ENCODE results near the gene AMACR. TPM values are rescaled to one million over a fixed set of nuclear protein-coding genes. Genes with fewer than 3 reads are reported as not detected.
A peak's percentile ranks its signal among the peaks of the same experiment; 100 is the strongest.

AMACR gene
- total RNA-seq, 1 donor: 19.1 TPM

DNA sequence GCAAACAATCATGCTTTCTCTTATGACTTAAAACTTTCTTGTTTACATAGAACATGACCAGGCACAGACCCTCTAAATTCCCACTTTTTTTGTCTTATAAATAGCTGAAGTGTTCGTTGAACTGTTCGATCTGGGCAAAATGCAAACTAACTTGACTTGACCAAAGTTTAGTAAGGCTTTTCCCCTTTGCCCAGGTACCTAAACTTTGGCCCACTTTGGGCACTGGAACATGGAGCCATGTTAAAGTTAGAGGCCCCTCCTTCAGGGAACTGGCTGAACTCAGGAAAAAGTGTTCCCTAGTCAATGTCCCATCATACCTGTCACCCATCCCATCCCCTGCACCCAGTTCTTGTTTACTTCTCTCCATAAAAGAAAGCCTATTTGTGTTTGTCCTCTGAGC lies 9.4 kb upstream of the AMACR start:
- TF ChIP-seq, protein P1, sequence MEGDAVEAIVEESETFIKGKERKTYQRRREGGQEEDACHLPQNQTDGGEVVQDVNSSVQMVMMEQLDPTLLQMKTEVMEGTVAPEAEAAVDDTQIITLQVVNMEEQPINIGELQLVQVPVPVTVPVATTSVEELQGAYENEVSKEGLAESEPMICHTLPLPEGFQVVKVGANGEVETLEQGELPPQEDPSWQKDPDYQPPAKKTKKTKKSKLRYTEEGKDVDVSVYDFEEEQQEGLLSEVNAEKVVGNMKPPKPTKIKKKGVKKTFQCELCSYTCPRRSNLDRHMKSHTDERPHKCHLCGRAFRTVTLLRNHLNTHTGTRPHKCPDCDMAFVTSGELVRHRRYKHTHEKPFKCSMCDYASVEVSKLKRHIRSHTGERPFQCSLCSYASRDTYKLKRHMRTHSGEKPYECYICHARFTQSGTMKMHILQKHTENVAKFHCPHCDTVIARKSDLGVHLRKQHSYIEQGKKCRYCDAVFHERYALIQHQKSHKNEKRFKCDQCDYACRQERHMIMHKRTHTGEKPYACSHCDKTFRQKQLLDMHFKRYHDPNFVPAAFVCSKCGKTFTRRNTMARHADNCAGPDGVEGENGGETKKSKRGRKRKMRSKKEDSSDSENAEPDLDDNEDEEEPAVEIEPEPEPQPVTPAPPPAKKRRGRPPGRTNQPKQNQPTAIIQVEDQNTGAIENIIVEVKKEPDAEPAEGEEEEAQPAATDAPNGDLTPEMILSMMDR (IDR thresholded peaks at IDR 0.05; ENCODE audit: insufficient read depth, low read length): no peak
- DNase-seq (ENCODE audit: low read depth): no peak
- no peak overlapping the region for H3K4me3 ChIP-seq (ENCODE audit: low read depth, low read length)

DNA sequence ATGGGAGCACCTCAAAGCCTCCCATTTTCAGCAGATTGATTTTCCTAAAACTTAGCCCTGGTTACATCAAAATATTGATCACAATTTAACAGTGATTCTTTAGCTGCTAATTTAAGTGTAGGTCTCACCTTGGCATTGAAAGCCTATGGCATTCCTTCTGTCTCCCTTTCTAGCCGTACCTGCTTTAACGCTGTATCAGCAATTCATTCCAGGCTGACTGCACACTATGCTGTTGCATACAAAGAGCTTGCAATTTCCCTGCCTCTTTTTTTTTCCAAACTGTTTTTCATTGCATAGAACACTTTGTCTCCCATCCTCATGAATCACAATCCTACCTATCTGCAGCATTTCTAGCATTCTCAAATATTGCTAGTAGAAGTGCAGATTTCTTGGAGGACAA lies 8.9 kb upstream of the AMACR start:
- TF ChIP-seq, protein P1 (IDR thresholded peaks at IDR 0.05; ENCODE audit: insufficient read depth, low read length): no peak
- DNase-seq (ENCODE audit: low read depth): no peak
- no peak overlapping the region for H3K4me3 ChIP-seq (ENCODE audit: low read depth, low read length)

DNA sequence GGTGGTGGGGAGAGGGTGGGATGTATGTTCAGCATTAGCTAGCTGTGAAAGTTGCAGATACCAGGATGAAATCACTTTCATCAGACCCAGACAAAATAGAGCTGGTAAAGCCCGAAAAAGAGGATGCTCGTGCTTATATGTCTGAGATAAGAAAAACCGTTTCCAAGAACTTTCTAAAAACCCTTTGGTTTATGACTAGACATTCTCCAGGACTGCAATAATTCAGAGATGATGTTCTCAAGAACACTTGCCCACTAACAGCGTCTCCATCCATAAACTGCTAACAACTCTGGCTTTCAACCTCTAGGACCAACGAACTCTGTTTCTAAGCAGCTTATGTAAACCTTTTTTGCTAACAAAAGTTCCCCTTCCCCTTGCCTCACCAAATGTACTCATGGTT lies 8.4 kb upstream of the AMACR start:
- DNase-seq (ENCODE audit: low read depth): no peak
- no peak overlapping the region for H3K4me3 ChIP-seq (ENCODE audit: low read depth, low read length)
- TF ChIP-seq, protein P1 (IDR thresholded peaks at IDR 0.05; ENCODE audit: insufficient read depth, low read length): no peak

DNA sequence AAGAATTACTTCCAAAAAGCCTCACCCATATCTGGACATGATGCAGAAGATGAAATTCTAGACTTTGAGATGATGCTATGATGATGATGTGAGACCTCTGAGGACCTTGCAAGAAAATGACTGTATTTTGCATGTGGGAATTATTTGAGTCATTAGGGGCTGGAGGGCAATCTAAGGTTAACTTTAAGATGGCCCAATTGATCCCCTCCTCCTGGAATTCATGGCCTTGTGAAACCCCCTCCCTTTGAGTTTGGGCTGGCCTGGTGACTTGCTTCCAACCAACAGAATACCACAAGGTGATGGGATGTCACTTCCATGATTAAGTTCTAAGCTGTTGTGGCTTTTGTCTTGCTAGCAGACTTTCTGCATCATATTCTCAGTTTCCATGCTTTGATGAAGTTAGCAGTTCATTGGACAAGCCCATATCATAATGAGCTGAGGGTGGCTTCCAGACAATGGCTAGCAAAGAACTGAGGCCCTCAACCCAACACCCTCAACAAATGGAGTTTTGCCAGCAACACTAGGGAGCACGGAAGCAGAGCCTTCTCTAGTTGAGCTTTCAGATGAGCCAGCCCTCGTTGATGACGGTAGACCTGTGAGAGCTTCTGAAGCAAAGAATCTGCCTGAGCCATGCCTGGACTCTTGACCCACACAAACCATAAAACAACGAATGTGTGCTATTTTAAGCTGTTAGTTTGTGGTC lies 7.4 kb upstream of the AMACR start:
- TF ChIP-seq, protein P1 (IDR thresholded peaks at IDR 0.05; ENCODE audit: insufficient read depth, low read length): no peak
- DNase-seq (ENCODE audit: low read depth): no peak
- H3K4me3 ChIP-seq (ENCODE audit: low read depth, low read length): no peak overlapping the region

DNA sequence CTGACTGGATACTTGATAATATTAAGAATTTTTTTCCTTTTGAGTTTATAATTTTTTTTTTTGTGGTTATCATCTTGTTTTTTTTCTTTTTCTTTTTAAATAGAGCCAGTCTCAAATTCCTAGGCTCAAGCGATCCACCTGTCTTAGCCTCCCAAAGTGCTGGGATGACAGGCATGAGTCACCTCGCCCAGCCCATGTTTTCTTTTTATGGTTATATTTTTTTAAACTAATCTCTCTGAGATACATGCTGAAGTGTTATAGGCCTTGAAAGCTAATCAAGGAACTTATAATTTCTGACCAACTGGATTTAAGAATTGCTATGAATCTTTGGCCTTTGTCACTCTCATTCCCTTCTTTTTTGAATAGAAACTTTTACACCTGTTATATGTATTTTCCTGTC lies 6.8 kb upstream of the AMACR start:
- H3K4me3 ChIP-seq (ENCODE audit: low read depth, low read length): no peak overlapping the region
- DNase-seq (ENCODE audit: low read depth): no peak
- TF ChIP-seq, protein P1 (IDR thresholded peaks at IDR 0.05; ENCODE audit: insufficient read depth, low read length): no peak

DNA sequence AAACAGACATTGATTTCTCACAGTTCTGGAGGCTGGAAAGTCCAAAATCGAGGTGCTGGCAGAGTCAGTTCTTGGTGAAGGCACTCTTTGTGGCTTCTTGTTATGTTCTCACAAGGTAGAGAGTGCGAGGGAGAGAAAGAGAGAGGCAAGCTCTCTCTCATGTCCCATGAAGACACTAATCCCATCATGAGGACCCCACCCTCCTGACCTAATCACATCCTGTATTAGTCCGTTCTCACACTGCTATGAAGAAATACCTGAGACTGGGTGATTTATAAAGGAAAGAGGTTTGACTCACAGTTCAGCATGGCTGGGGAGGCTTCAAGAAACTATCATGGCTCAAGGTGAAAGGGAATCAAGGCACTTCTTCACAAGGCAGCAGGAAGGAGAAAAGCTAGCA lies 5.7 kb upstream of the AMACR start:
- no peak overlapping the region for H3K4me3 ChIP-seq (ENCODE audit: low read depth, low read length)
- TF ChIP-seq, protein P1 (IDR thresholded peaks at IDR 0.05; ENCODE audit: insufficient read depth, low read length): no peak
- DNase-seq (ENCODE audit: low read depth): no peak

DNA sequence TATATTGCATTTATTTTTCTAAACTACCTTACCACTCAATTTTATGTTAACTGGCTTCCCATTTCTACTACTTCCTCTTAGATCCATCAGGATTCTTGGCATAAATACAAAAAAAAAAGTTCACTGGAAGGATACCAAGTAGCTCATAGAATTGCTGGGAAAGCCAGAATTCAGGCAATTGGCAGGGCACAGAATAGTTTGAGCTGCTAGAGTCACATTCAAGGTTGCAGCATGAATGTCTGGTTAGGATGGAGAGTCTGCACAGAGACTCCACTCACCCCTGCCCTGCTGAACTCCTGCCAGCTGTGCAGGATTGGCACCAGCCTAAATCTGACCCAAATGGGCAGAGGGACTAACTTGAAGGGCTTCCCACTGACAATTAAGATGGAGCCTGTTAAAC lies 4.9 kb upstream of the AMACR start:
- TF ChIP-seq, protein P1 (IDR thresholded peaks at IDR 0.05; ENCODE audit: insufficient read depth, low read length): no peak
- DNase-seq (ENCODE audit: low read depth): peak; percentile 92

More for the DNA sequence above, 4.9 kb upstream of the AMACR start:
- H3K4me3 ChIP-seq (ENCODE audit: low read depth, low read length): no peak overlapping the region

All from fibroblast of the aortic adventitia (primary cell).